Measurements from ENCODE around the gene PRKCE. TPM values are rescaled to one million over a fixed set of nuclear protein-coding genes. Genes with fewer than 3 reads are reported as not detected.

PRKCE gene
- total and polyA plus RNA-seq, 2 experiments from 2014 or later: 13.2 to 19.2 TPM

DNA sequence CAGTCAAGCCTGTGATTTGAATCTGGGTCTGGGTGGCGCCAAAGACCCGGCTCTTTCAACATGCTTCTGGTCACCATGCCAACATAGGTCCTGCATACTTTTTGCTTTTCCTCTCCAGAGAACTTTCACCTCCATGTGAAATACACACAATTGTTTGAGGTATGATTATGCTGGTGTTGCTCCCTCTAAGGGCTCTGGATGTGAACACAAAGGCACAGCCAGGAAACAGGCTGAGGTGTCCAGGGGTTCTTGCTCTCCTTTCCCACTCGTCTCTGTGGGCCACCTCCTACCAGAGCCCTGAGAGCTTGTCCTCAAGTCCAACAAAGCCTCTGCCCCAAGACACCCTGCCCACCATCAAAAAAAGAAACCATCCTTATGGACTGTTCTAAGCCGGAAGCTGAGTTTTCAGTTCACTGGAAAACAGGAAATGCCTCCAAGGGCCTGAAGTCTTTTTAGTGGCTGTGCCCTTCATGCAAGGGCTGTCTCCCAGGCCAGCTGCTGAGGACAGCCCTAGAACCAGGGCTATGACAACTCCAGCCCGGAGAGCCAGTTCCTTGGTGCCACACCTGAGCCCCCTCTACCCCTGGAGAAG, 545.5 kb downstream of the PRKCE start:
- Histone ChIP-seq H3K27me3 (no peaks in the 10 kb centered on the region), H3K4me3 (no peak overlapping the region), H3K27ac (no peak overlapping the region), H3K4me1 (ENCODE audit: low read depth) (no peaks in the 10 kb centered on the region), H3K36me3 (no peaks in the 10 kb centered on the region), H3K9me3 (ENCODE audit: low read depth) (no peaks in the 10 kb centered on the region)
- DNase-seq (ENCODE audit: low read depth in 1 of 2, low spot score in 1 of 2): peak in 1 of 2 donors; percentile 24
- TF ChIP-seq, protein P1, sequence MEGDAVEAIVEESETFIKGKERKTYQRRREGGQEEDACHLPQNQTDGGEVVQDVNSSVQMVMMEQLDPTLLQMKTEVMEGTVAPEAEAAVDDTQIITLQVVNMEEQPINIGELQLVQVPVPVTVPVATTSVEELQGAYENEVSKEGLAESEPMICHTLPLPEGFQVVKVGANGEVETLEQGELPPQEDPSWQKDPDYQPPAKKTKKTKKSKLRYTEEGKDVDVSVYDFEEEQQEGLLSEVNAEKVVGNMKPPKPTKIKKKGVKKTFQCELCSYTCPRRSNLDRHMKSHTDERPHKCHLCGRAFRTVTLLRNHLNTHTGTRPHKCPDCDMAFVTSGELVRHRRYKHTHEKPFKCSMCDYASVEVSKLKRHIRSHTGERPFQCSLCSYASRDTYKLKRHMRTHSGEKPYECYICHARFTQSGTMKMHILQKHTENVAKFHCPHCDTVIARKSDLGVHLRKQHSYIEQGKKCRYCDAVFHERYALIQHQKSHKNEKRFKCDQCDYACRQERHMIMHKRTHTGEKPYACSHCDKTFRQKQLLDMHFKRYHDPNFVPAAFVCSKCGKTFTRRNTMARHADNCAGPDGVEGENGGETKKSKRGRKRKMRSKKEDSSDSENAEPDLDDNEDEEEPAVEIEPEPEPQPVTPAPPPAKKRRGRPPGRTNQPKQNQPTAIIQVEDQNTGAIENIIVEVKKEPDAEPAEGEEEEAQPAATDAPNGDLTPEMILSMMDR (IDR thresholded peaks at IDR 0.05; ENCODE audit: low read depth, low read length): no peak

DNA sequence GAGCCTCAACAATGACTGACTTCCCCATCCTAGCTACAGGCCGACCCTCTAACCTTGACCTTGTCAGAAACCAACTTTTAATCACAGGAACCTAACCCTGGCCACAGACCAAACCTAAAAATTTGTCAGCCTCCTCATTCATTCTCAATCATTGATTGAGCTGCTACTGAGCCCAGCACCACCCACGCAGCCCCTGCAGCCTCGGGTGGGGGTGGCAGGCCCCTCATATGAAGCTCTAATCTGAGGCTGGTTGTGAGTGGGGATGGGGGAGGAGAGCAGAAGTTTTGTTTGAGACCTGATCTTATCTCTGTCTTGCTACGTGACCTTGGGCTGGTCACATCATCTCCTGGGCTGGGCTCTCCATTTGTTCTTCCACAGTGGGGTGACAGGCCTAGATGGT, 546.2 kb downstream of the PRKCE start:
- Histone ChIP-seq H3K4me3 (no peak overlapping the region), H3K36me3 (no peaks in the 10 kb centered on the region), H3K4me1 (ENCODE audit: low read depth) (no peaks in the 10 kb centered on the region), H3K27ac (no peak overlapping the region), H3K9me3 (ENCODE audit: low read depth) (no peaks in the 10 kb centered on the region), H3K27me3 (no peaks in the 10 kb centered on the region)
- DNase-seq (ENCODE audit: low read depth in 1 of 2, low spot score in 1 of 2): no peak
- TF ChIP-seq, protein P1 (IDR thresholded peaks at IDR 0.05; ENCODE audit: low read depth, low read length): no peak

DNA sequence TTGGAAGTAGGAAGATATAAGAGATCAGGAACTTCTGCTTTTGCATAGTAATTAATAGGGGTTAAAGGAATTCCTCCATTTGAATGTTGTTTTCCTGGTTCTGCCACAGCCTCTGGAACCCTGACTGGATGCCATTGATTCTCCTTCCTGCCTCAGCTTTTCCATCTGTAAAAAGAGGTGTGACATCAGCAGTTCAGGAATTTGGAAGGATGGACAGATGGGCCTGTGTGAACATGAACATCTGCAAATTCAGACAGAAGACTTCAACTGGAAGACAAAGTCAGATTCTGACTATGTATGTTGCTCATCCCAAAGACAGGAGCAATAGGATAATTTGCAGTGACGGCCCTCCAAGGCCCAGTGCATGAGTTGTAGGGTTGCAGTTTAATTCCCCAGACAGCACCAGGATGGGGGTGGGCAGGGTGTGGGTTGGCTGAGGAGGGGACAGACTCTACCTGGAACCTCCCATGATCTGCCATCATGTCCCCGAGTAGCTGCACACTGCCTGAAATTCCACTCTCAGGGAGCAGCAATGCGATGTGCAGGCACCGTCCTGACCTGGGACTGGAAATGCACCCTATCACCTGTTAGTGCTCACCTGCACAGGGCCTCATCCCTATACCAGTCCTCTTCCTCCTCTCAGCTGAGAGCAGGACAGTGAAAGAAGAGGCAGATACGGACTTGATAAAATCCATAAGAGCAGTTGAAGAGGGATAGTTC, 546.8 kb downstream of the PRKCE start:
- no peak for DNase-seq (ENCODE audit: low read depth in 1 of 2, low spot score in 1 of 2)
- TF ChIP-seq, protein P1 (IDR thresholded peaks at IDR 0.05; ENCODE audit: low read depth, low read length): no peak
- Histone ChIP-seq H3K36me3 (no peaks in the 10 kb centered on the region), H3K4me1 (ENCODE audit: low read depth) (no peaks in the 10 kb centered on the region), H3K27me3 (no peaks in the 10 kb centered on the region), H3K4me3 (no peak overlapping the region), H3K27ac (no peak overlapping the region), H3K9me3 (ENCODE audit: low read depth) (no peaks in the 10 kb centered on the region)

DNA sequence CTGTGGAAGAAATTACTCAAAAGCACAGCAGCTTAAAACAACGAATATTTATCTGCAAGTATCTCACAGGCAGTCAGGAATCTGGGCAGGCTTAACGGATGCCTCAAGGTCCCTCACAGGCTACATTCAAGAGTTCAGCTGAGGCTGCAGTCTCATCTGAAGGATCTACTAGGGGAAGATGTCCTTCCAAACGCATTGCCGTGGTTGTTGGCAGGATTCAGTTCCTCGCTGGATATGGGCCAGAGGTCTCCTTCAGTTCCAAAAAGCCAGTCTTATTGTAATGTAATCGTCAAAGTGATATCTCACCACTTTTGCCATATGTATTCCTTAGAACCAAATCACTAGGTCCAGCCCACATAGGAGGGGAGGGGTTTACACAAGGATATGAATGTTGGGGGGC, 547.5 kb downstream of the PRKCE start:
- DNase-seq (ENCODE audit: low read depth in 1 of 2, low spot score in 1 of 2): peak in 1 of 2 donors; percentile 69

DNA sequence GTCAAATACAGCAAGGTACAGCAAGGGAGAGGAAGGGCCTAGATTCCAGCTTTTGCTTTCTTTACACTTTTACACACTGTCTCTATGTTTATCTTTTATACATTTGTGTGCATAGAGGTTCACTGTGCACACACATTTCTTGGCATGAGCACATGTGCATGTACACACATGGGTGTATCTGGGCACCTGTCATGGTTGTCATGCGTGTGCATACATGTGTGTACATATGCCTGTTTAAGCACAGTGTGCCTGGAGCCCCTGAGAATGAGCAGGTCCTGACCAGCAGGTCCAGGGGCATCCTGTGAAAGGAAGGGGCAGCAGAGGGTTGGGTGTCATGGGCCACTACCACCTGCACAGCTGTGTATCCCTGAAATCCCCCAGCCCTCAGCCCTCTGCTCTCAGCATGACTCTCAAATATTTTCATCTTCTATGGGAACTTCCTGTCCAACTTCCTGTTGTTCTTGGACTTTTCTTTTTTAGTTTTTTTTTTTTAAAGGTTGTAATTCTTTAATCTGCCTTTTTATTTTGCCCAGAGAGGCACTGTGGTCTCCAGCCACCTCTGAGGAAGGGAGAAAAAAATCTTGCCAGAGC, 548.7 kb downstream of the PRKCE start:
- Histone ChIP-seq H3K9me3 (ENCODE audit: low read depth) (no peaks in the 10 kb centered on the region), H3K36me3 (no peaks in the 10 kb centered on the region), H3K4me3 (no peak overlapping the region), H3K27ac (no peak overlapping the region), H3K4me1 (ENCODE audit: low read depth) (no peaks in the 10 kb centered on the region), H3K27me3 (no peaks in the 10 kb centered on the region)
- TF ChIP-seq, protein P1 (IDR thresholded peaks at IDR 0.05; ENCODE audit: low read depth, low read length): no peak
- DNase-seq (ENCODE audit: low read depth in 1 of 2, low spot score in 1 of 2): peak in 1 of 2 donors; percentile 34

More for the DNA sequence above, 547.5 kb downstream of the PRKCE start:
- H3K27me3 ChIP-seq: no peaks in the 10 kb centered on the region
- H3K36me3 ChIP-seq: no peaks in the 10 kb centered on the region
- no peak overlapping the region for H3K27ac ChIP-seq
- TF ChIP-seq, protein P1 (IDR thresholded peaks at IDR 0.05; ENCODE audit: low read depth, low read length): no peak
- no peak overlapping the region for H3K4me3 ChIP-seq
- H3K9me3 ChIP-seq (ENCODE audit: low read depth): no peaks in the 10 kb centered on the region
- H3K4me1 ChIP-seq (ENCODE audit: low read depth): no peaks in the 10 kb centered on the region
